HTR-8/SVneo (cell line): ENCODE data around the gene NPHP4.
"Not testable (repeated sequence)": the region's sequence is repeated elsewhere in the genome, so short reads cannot be mapped to it uniquely, and the experiment has no call there.

Source experiments
- DNase-seq: peaks from one replicate; pipeline ENCODE4 v3.0.0; 2011; ENCODE audit warnings: low spot score, mixed read lengths; ENCODE audit not compliant: insufficient read length
- FAIRE-seq: peaks from 2 replicates; lab custom pipeline; 2011; peaks lifted over from hg19 to GRCh38; lab: Jason Lieb, UNC

The NPHP4 gene

DNA sequence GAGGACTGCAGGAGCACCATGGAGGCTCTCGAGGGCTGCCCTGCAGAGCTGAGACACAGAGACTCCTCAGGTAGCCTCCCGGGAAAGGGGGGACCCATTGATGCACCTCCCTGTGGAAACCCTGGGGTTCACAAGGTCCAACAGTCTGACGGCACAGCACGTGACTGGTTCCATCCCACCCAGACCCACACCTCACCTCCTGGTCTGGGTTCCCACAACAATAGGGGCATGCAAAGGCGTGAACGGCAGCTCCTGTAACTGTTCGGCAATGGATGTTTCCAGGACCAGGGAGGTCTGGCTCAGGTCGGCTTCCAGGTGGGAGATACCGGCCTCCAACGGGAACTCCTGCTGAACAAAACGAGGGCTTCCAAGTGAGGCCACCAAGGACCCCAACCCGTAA is 86.8 kb downstream of the NPHP4 start:
- FAIRE-seq (no peak), DNase-seq (no peak)

- FAIRE-seq (no peak), DNase-seq (no peak)
These were observed 87.7 kb downstream of the NPHP4 start for GRCh38 chr1:5904551-5904950.

- FAIRE-seq, result no peak
- no peak for DNase-seq
These were observed 88.5 kb downstream of the NPHP4 start for GRCh38 chr1:5903680-5904079.

DNA sequence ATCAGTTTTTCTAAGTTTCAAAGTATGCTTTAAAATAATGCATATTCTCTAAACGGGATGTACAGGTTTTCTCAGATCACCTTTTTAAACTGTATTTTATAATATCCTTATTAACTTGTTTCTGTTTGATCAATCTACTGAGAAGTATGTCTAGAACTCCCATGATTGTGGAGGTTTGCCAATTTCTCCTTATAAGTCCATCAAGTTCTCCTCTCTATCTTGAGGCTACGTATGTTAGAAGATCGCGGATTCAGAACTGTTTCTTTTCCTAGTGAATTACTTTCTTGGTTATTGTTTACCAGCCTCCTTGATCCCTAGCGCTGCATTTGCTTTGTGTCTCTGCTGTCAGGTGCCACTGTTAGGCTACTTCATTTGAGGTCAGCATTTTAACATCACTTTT is 89.2 kb downstream of the NPHP4 start:
- no peak for FAIRE-seq
- DNase-seq, result no peak

DNA sequence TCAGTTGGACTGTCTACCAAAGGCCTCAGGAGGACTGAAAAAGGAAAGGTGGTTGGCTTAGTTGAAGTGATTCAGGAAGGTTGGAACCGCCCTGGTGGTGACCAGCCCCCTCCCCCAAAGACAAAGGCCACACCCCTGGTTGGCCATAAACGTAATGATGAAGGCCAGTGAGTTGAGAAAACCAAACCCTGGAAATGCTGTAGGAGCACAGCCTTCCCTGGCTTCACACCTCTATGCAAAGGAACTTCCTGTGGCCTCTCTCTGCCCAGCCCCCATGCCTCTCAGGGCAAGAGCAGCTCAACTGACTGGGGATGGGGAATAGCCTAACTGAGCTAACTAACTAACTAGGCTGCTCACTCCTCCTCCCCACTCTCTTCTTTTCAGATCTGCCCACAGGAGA is 90.4 kb downstream of the NPHP4 start:
- DNase-seq (no peak), FAIRE-seq (no peak)

DNA sequence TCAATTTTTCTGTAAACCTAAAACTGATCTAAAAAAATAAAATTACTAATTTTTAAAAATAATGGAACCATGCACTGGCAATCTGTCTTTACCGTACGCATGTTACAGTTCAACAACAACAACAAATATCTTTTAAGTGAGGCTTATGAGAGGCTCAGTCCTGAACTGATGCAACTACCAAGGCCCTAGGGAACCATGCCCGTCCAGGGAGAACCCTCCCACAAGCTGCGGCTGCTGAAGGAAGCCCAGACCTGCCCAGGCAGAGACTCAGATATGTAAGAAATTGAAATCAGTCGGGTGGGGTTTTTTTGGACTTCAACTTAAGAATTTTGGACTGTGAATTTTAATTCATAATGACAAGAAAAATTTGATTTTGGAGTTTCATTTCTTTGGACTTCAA is 91.1 kb downstream of the NPHP4 start:
- no peak for DNase-seq
- no peak for FAIRE-seq

GRCh38 chr1:5898266-5898665 is 94.0 kb downstream of the NPHP4 start:
- DNase-seq, result no peak
- no peak for FAIRE-seq

- FAIRE-seq, result no peak
- DNase-seq, result no peak
These were observed 95.2 kb downstream of the NPHP4 start for GRCh38 chr1:5896706-5897660.

GRCh38 chr1:5895446-5896406 is 96.5 kb downstream of the NPHP4 start:
- FAIRE-seq (no peak), DNase-seq (no peak)

DNA sequence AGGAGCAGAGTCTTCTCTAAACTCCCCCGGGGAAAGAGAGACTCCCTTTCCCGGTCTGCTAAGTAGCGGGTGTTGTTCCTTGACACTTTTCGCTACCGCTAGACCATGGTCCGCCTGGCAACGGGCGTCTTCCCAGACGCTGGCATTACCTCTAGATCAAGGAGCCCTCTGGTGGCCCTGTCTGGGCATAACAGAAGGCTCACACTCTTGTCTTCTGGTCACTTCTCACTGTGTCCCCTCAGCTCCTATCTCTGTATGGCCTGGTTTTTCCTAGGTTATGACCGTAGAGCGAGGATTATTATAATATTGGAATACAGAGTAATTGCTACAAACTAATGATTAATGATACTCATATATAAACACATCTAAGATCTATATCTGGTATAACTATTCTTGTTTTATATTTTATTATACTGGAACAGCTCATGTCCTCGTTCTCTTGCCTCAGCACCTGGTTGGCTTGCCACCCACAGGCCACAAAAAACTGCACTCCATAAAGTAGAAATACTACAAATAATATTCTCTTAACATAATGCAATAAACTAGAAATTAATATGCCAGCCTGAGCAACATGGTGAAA is 98.4 kb downstream of the NPHP4 start:
- DNase-seq, FAIRE-seq: not testable (repeated sequence)

DNA sequence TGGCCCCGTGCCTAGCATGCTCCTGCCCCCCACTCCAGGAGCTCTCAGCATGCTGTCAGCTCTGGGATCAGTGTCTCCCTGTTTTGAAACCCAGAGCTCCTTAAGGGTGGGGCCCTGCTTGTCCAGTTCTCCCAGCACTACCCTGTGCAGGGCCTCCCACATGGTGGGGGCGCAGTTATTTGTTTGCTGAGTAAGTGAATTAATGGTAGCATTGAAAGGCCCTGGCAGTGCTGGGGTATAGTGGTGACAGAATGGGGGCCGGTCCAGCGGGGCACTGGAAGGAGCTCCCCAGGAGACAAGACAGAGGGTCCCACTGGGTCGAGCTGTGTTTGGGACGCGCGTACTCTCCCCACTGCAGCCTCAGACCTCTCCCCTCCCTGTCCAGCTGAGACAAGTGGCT is 99.9 kb downstream of the NPHP4 start:
- FAIRE-seq, result no peak
- DNase-seq, result no peak

- FAIRE-seq (no peak), DNase-seq (no peak)
These were observed 100.5 kb downstream of the NPHP4 start for GRCh38 chr1:5891736-5892135.

DNA sequence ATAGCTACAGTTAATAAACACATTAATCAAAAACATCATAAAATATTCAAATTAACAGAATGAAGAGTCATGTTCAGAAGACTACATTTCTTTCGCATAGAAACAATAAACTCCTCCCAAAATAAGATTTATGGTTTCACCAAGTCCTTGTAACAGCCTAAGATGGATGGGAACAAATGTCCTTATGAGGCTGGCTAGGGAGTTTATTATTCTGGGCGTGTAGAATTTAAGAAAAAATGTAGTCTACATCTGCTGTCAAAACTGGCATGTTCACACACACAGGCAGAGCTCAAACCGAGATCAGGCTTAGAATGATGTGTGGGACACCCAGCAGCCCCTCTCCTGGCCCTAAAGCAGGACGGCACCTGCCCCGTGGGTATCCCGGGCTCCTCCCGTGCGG is 101.1 kb downstream of the NPHP4 start:
- FAIRE-seq, result no peak
- DNase-seq, result no peak

GRCh38 chr1:5890346-5891106 is 101.7 kb downstream of the NPHP4 start:
- no peak for FAIRE-seq
- DNase-seq, result no peak

DNA sequence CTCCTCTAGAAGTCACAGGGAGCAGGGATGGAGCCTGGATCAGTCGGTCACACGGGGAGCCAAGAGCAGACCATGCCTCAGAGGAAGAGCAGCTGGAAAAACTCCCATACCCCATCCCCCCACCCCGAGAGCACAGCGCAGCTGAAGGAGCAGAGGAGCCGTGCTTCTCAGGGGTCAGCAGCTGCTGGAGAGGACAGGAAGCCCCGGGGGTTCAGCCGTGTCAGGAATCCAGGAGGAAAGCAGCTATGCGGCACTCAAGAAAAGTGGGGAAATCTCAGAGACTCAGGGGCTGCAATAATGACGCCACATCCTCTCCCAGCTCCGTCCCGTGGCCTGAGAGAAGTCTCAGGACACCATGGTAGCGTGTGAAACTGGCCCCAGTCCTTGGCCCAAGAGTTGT is 102.3 kb downstream of the NPHP4 start:
- no peak for FAIRE-seq
- DNase-seq, result no peak

- DNase-seq (no peak), FAIRE-seq (no peak)
These were observed 102.8 kb downstream of the NPHP4 start for GRCh38 chr1:5889462-5889861.

DNA sequence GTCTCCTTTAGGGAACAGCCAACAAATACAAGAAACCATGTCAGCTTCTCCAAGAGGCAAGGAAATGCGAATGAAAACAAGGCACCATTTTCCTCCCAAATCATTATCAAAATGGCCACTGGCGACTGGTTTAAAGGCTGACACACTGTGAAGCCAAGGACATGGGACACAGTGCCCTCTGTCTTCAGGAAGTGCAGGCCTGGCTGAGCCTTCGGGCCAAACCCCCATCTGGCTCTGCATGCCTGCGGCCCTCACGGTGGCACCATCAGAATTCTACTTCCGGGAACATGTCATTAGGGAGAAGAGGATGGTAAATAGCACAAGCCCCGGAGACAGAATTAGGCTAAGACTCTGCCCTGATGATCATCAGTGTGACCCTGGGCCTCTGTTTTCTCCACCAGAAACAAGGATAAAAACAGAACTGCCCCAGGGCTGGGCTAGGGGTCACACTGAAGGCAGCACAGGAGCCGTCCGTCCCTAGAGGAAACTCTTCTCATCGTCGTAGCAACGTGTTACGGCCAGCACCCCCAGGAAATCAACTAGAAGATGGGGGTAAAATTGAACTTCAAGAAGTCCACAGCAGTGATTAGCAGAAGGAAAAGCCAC is 103.5 kb downstream of the NPHP4 start:
- DNase-seq (no peak), FAIRE-seq (no peak)

GRCh38 chr1:5887971-5888361 is 104.3 kb downstream of the NPHP4 start:
- FAIRE-seq (no peak), DNase-seq (no peak)

DNA sequence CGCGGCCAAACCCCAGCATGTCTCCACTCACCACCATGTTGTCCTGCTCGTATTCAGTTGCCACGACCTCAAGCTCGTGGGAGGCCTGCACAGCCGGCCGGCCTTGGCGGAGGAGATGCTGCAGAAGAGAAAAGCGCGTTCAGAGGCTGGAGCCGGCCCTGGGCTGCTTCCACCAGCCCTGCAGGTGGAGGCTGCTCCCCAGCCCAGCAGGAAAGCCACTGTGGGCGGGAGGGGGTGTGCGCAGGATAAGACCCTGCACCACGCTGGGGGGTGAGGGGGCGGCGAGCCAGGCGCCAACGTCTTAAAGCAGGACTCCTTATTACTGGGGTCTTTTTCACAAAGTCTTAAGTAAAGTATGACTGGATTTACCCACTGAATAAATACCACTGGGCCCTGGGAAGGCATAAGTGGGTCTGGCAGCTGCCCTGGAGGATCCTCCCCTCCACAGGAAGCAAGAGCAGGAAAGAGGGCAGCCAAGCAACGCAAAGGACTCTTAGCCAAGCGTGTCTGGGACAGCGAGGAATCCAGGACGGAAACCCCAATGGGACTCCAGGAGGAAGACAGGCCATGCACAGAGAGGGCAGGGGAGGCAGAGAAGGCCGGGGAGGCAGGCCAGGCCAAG is 104.8 kb downstream of the NPHP4 start:
- DNase-seq, result no peak
- FAIRE-seq, result no peak
